ENCODE measurements around the gene DCC. TPM values are rescaled to one million over a fixed set of nuclear protein-coding genes. Genes with fewer than 3 reads are reported as not detected.

DCC gene
- total and polyA plus RNA-seq, 9 of the 15 experiments (the other 6 are each of a cell fraction or from before 2014, with no cell fraction given): not detected

DNA sequence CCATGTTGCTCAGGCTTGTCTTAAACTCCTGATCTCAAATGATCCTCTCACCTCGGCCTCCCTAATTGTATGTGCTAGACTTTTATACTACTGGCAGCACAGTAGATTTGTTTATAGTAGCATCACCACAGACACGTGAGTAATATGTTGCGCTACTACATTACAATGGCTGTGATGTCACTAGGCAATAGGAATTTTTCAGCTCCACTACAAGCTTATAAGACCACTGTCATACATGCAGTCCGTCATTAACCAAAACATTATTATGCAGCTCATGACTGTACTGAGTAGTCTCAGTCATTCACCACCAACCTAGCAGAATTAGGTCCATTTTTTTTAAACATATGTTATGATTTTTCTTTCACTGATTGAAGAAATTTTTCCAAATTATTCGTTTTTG is 398.9 kb downstream of the DCC start:
- H3K9me3 ChIP-seq (replicated peaks; ENCODE audit: control insufficient read depth, insufficient read depth, low read depth, low read length): no peaks in the 10 kb centered on the region
- H3K9me1 ChIP-seq (ENCODE audit: control insufficient read depth, insufficient read depth, low read length): no peaks in the 10 kb centered on the region
- BruUV-seq (replicated peaks): no TSS peak
- intact Hi-C loops (cut with micrococcal nuclease) (no loop called here), in situ Hi-C loops (cut with MboI) (no loop called here)
- no peak overlapping the region for H3K4me3 ChIP-seq
- FAIRE-seq: no peak
- no peaks in the 10 kb centered on the region for H3K27me3 ChIP-seq (ENCODE audit: control insufficient read depth in 2 of 2, insufficient read depth in 2 of 2, low read length in 2 of 2)
- no peaks in the 10 kb centered on the region for H3K36me3 ChIP-seq (ENCODE audit: control insufficient read depth, insufficient read depth, low read length)
- H2AFZ ChIP-seq (ENCODE audit: low read depth, low read length): no peak overlapping the region
- no peak for DNase-seq (ENCODE audit: extremely low read depth in 1 of 4, low spot score in 3 of 4)
- H3K4me1 ChIP-seq (replicated peaks in 1 of 2; ENCODE audit: control insufficient read depth in 2 of 2, insufficient read depth in 2 of 2, low read length in 2 of 2): no peaks in the 10 kb centered on the region
- WGBS (ENCODE audit: insufficient coverage, low coverage, missing lambda C conversion rate): 0% methylated on average over 5 of the region's 5 CpGs
- no peaks in the 10 kb centered on the region for H3K79me2 ChIP-seq (ENCODE audit: control insufficient read depth, insufficient read depth, low read length)
- ChIA-PET CTCF (ENCODE audit: low intra/inter-chr PET ratio) (no interaction called here), POLR2A (no interaction called here)
- H3K9ac ChIP-seq (ENCODE audit: insufficient read depth in 1 of 2, low read depth in 2 of 2, low read length in 2 of 2): no peak overlapping the region
- H4K20me1 ChIP-seq (replicated peaks; ENCODE audit: control insufficient read depth, insufficient read depth, low read length): no peaks in the 10 kb centered on the region
- H3K4me2 ChIP-seq (ENCODE audit: insufficient read depth, low read length): no peak overlapping the region
- no peak for ATAC-seq
- H3K27ac ChIP-seq (ENCODE audit: extremely low read depth, low read depth, low read length): no peak overlapping the region
- TF ChIP-seq, protein P1, sequence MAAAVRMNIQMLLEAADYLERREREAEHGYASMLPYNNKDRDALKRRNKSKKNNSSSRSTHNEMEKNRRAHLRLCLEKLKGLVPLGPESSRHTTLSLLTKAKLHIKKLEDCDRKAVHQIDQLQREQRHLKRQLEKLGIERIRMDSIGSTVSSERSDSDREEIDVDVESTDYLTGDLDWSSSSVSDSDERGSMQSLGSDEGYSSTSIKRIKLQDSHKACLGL (CRISPR knock-in tag; IDR thresholded peaks at IDR 0.05; ENCODE audit: borderline replicate concordance, poor library complexity, severe bottlenecking): no peak
- TF ChIP-seq ZNF134 (CRISPR knock-in tag; conservative IDR thresholded peaks at IDR 0.05) (no peak), ZFPM2 (CRISPR knock-in tag; IDR thresholded peaks at IDR 0.05) (no peak), ZNF232 (CRISPR knock-in tag; IDR thresholded peaks at IDR 0.05) (no peak), ETV6 (IDR thresholded peaks at IDR 0.05; ENCODE audit: borderline replicate concordance in 1 of 2, low read depth in 2 of 2, low read length in 1 of 2) (no peak), ETV6 (CRISPR knock-in tag; IDR thresholded peaks at IDR 0.05; ENCODE audit: borderline replicate concordance) (no peak), ZC3H11A (IDR thresholded peaks at IDR 0.05; ENCODE audit: low read depth, low read length) (no peak), DLX4 (CRISPR knock-in tag; IDR thresholded peaks at IDR 0.05) (no peak), GABPB2 (CRISPR knock-in tag; conservative IDR thresholded peaks at IDR 0.05) (no peak)
- TF ChIP-seq, protein P2, sequence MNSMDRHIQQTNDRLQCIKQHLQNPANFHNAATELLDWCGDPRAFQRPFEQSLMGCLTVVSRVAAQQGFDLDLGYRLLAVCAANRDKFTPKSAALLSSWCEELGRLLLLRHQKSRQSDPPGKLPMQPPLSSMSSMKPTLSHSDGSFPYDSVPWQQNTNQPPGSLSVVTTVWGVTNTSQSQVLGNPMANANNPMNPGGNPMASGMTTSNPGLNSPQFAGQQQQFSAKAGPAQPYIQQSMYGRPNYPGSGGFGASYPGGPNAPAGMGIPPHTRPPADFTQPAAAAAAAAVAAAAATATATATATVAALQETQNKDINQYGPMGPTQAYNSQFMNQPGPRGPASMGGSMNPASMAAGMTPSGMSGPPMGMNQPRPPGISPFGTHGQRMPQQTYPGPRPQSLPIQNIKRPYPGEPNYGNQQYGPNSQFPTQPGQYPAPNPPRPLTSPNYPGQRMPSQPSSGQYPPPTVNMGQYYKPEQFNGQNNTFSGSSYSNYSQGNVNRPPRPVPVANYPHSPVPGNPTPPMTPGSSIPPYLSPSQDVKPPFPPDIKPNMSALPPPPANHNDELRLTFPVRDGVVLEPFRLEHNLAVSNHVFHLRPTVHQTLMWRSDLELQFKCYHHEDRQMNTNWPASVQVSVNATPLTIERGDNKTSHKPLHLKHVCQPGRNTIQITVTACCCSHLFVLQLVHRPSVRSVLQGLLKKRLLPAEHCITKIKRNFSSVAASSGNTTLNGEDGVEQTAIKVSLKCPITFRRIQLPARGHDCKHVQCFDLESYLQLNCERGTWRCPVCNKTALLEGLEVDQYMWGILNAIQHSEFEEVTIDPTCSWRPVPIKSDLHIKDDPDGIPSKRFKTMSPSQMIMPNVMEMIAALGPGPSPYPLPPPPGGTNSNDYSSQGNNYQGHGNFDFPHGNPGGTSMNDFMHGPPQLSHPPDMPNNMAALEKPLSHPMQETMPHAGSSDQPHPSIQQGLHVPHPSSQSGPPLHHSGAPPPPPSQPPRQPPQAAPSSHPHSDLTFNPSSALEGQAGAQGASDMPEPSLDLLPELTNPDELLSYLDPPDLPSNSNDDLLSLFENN (IDR thresholded peaks at IDR 0.05; ENCODE audit: low read depth in 2 of 2, low read length in 2 of 2): no peak
- TF ChIP-seq, protein P3, sequence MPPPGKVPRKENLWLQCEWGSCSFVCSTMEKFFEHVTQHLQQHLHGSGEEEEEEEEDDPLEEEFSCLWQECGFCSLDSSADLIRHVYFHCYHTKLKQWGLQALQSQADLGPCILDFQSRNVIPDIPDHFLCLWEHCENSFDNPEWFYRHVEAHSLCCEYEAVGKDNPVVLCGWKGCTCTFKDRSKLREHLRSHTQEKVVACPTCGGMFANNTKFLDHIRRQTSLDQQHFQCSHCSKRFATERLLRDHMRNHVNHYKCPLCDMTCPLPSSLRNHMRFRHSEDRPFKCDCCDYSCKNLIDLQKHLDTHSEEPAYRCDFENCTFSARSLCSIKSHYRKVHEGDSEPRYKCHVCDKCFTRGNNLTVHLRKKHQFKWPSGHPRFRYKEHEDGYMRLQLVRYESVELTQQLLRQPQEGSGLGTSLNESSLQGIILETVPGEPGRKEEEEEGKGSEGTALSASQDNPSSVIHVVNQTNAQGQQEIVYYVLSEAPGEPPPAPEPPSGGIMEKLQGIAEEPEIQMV (tag; conservative IDR thresholded peaks at IDR 0.05; ENCODE audit: low read depth): no peak

Measured in K562 (cell line).